Endodermal cell (in vitro differentiated cells): ENCODE results near the gene CEP295NL. TPM values are rescaled to one million over a fixed set of nuclear protein-coding genes. Genes with fewer than 3 reads are reported as not detected.
"Not testable (repeated sequence)": the region's sequence is repeated elsewhere in the genome, so short reads cannot be mapped to it uniquely, and the experiment has no call there.

Experiments
- DNase-seq: peaks from one replicate; pipeline ENCODE4 v3.0.0-alpha.2; 2017
- H3K27ac ChIP-seq: 2 replicates; pipeline ENCODE4 v1.5.1; 2013; ENCODE audit warnings: mild to moderate bottlenecking, low read depth, low read length, moderate library complexity
- H3K27me3 ChIP-seq: 2 replicates; pipeline ENCODE4 v1.6.1; 2013; ENCODE audit warnings: mild to moderate bottlenecking, low read length, moderate library complexity; ENCODE audit not compliant: insufficient read depth, control insufficient read depth, poor library complexity, severe bottlenecking
- H3K36me3 ChIP-seq: 2 replicates; pipeline ENCODE4 v1.7.0; 2013; ENCODE audit warnings: mild to moderate bottlenecking, low read length, moderate library complexity; ENCODE audit not compliant: control insufficient read depth, insufficient read depth
- H3K4me1 ChIP-seq: one replicate; pipeline ENCODE4 v1.7.0; 2013; ENCODE audit warnings: low read length; ENCODE audit not compliant: control insufficient read depth, insufficient read depth
- H3K4me3 ChIP-seq: 2 replicates; pipeline ENCODE4 v1.5.1; 2013; ENCODE audit warnings: mild to moderate bottlenecking, low read length, moderate library complexity
- H3K9ac ChIP-seq: 2 replicates; pipeline ENCODE4 v1.6.1; 2013; ENCODE audit warnings: mild to moderate bottlenecking, low read length, moderate library complexity; ENCODE audit not compliant: poor library complexity, severe bottlenecking; ENCODE audit errors: extremely low read depth
- H3K9me3 ChIP-seq: 2 replicates; pipeline ENCODE4 v1.6.1; 2013; ENCODE audit warnings: mild to moderate bottlenecking, low read length, moderate library complexity; ENCODE audit not compliant: control insufficient read depth
- H3K27ac Mint-ChIP-seq: 2 replicates; pipeline ENCODE4 v1.8.0; 2020; ENCODE audit warnings: mixed read lengths
- H3K27me3 Mint-ChIP-seq: 2 replicates; pipeline ENCODE4 v1.8.0; 2021; ENCODE audit warnings: mild to moderate bottlenecking, mixed read lengths; ENCODE audit not compliant: insufficient read depth
- H3K36me3 Mint-ChIP-seq: 2 replicates; pipeline ENCODE4 v1.8.0; 2020; ENCODE audit warnings: low read depth, mixed read lengths
- H3K4me1 Mint-ChIP-seq: 2 replicates; pipeline ENCODE4 v1.8.0; 2020; ENCODE audit warnings: mixed read lengths
- H3K4me3 Mint-ChIP-seq: 2 replicates; pipeline ENCODE4 v1.8.0; 2020; ENCODE audit warnings: mild to moderate bottlenecking, moderate library complexity, mixed read lengths
- H3K9me3 Mint-ChIP-seq: 2 replicates; pipeline ENCODE4 v1.8.0; 2020; ENCODE audit warnings: mild to moderate bottlenecking, mixed read lengths
- CTCF ChIP-seq: fragments of 200-600 bp; sonication (generic); conservative IDR thresholded peaks from 2 replicates; pipeline ENCODE4 v1.5.0; 2021; ENCODE audit warnings: antibody characterized with exemption, mild to moderate bottlenecking
- WGBS, 2 experiments: methylation state at CpG; one replicate each; pipeline versions ENCODE4 v1.1.5 to v1.1.7; 2013; ENCODE audit warnings: missing lambda C conversion rate in 2 of 2, mixed read lengths in 1 of 2; ENCODE audit not compliant: insufficient coverage in 1 of 2, insufficient read length in 1 of 2; 5-methylcytosine and 5-hydroxymethylcytosine counted together
- total RNA-seq, 2 donors: library from RNA; stranded (reverse); fragmentation: NEBNext Ultra II Directional in 1 of 2; extraction: Animal tissue kit (Norgen Biotek cat#: 25700) in 1 of 2; gene quantifications; 2 replicates in 1 of 2; 3 replicates in 1 of 2; pipeline ENCODE4 v1.2.1, GENCODE V29; 2021

Gene CEP295NL
- total RNA-seq, 2 donors from 2014 or later, result 0.97 to 2.2 TPM

GRCh38 chr17:78912082-78912481 lies 9.1 kb upstream of the CEP295NL start:
- Mint-ChIP-seq H3K27ac (no peak overlapping the region), H3K9me3 (no peaks in the 10 kb centered on the region)
- H3K9ac ChIP-seq, result no peak overlapping the region

DNA sequence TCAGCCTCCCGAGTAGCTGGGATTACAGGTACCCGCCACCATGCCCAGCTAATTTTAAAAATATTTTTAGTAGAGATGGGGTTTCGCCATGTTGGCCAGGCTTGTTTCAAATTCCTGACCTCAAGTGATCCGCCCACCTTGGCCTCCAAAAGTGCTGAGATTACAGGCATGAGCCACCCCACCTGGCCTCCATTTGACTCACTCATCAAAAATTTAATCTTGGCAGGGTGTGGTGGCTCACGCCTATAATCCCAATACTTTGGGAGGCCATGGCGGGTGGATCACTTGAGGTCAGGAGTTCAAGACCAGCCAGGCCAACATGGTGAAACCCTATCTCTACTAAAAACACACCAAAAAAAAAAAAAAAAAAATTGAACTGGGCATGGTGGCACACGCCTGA lies 8.5 kb upstream of the CEP295NL start:
- H3K36me3 ChIP-seq, H3K4me1 ChIP-seq, H3K4me1 Mint-ChIP-seq, H3K27me3 ChIP-seq, DNase-seq, H3K27ac Mint-ChIP-seq, H3K27ac ChIP-seq, H3K9ac ChIP-seq, H3K4me3 Mint-ChIP-seq, H3K36me3 Mint-ChIP-seq, H3K4me3 ChIP-seq, H3K9me3 ChIP-seq, H3K9me3 Mint-ChIP-seq, H3K27me3 Mint-ChIP-seq: not testable (repeated sequence)
- 81 to 94% methylated on average over 4 to 7 of the region's 7 CpGs for WGBS, 2 experiments

More at GRCh38 chr17:78912082-78912481, 9.1 kb upstream of the CEP295NL start:
- Mint-ChIP-seq H3K4me1 (peaks cover 11% of the 10 kb centered on the region), H3K36me3 (peaks cover 8% of the 10 kb centered on the region), H3K4me3 (no peak overlapping the region), H3K27me3 (no peaks in the 10 kb centered on the region)
- Histone ChIP-seq H3K4me3 (no peak overlapping the region), H3K27me3 (no peaks in the 10 kb centered on the region), H3K27ac (no peak overlapping the region), H3K4me1 (no peaks in the 10 kb centered on the region), H3K9me3 (no peaks in the 10 kb centered on the region), H3K36me3 (no peaks in the 10 kb centered on the region)
- WGBS, 2 experiments, result 96 to 100% methylated on average over 6 to 8 of the region's 8 CpGs
- no peak for DNase-seq
- TF ChIP-seq CTCF, result no peak

DNA sequence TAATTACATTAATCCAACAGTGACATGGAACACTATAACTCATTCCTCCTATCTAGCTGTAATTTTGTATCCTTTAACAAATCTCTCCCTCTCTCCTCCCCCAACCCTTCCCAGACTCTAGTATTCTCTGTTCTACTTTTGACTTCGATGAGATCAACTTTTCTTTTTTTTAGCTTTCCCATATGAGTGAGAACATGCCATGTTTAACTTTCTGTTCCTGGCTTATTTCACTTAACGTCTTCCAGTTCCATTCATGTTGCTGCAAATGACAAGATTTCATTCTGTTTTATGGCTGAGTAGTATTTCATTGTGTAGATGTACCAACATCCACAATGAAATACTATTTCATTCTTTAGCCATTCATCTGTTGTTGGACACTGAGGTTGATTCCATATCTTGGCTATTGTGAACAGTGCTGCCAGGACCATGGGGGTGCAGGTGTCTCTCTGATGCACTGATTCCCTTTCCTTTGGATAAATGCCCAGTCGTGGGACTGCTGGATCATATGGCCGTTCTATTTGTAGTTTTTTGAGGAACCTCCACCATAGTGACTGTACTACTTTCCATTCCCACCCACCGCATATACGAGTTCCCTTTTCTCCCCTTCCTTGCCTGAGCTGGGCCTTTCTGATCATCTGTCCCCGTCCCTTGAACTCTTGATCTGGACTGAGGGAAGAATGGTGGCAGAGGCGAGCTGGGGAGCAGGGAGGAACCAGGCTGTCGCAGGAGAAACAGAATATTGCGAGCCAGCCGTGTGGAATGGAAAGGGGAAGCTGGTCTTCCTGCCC lies 7.7 kb upstream of the CEP295NL start:
- Histone ChIP-seq H3K27me3 (no peaks in the 10 kb centered on the region), H3K36me3 (no peaks in the 10 kb centered on the region), H3K4me3 (no peak overlapping the region), H3K27ac (no peak overlapping the region), H3K4me1 (no peaks in the 10 kb centered on the region), H3K9ac (no peak overlapping the region), H3K9me3 (no peaks in the 10 kb centered on the region)
- no peak for DNase-seq
- 92 to 95% methylated on average over 11 of the region's 11 CpGs for WGBS, 2 experiments
- Mint-ChIP-seq H3K27me3 (no peaks in the 10 kb centered on the region), H3K27ac (no peak overlapping the region), H3K9me3 (no peaks in the 10 kb centered on the region), H3K4me3 (no peak overlapping the region), H3K4me1 (peaks cover 4% of the 10 kb centered on the region), H3K36me3 (peaks cover 8% of the 10 kb centered on the region)
- no peak for TF ChIP-seq CTCF
